H9 (cell line): ENCODE results near the gene HS6ST1. TPM values are rescaled to one million over a fixed set of nuclear protein-coding genes. Genes with fewer than 3 reads are reported as not detected.

Experiments
- DNase-seq: peaks from one replicate; pipeline ENCODE4 v3.0.0-alpha.2; 2017
- H2AFZ ChIP-seq: one replicate; pipeline ENCODE4 v1.6.1; 2013; ENCODE audit warnings: mild to moderate bottlenecking, low read length, control low read depth, moderate library complexity
- H2AK5ac ChIP-seq: 2 replicates; pipeline ENCODE4 v1.6.1; 2013; ENCODE audit warnings: low read length, control low read depth, mixed read lengths; ENCODE audit not compliant: insufficient read length
- H2BK120ac ChIP-seq: one replicate; pipeline ENCODE4 v1.6.1; 2013; ENCODE audit warnings: low read depth, mild to moderate bottlenecking, low read length, control low read depth, inconsistent platforms; ENCODE audit not compliant: poor library complexity, severe bottlenecking
- H2BK12ac ChIP-seq: 2 replicates; pipeline ENCODE4 v1.6.1; 2013; ENCODE audit warnings: low read length, control low read depth, mixed read lengths, low read depth; ENCODE audit not compliant: insufficient read length
- H2BK15ac ChIP-seq: 2 replicates; pipeline ENCODE4 v1.6.1; 2013; ENCODE audit warnings: low read depth, low read length, control low read depth
- H2BK20ac ChIP-seq: one replicate; pipeline ENCODE4 v1.6.1; 2013; ENCODE audit warnings: low read depth, mild to moderate bottlenecking, low read length, control low read depth, inconsistent platforms; ENCODE audit not compliant: poor library complexity, severe bottlenecking
- H2BK5ac ChIP-seq: 2 replicates; pipeline ENCODE4 v1.6.1; 2013; ENCODE audit warnings: low read length, control low read depth, mixed read lengths; ENCODE audit not compliant: insufficient read length
- H3K14ac ChIP-seq: 2 replicates; pipeline ENCODE4 v1.6.1; 2013; ENCODE audit warnings: low read length, control low read depth; ENCODE audit not compliant: insufficient read depth
- H3K18ac ChIP-seq: 2 replicates; pipeline ENCODE4 v1.6.1; 2013; ENCODE audit warnings: low read depth, mild to moderate bottlenecking, mixed read lengths, low read length, control low read depth; ENCODE audit not compliant: insufficient read length
- H3K23ac ChIP-seq: 2 replicates; pipeline ENCODE4 v1.6.1; 2013; ENCODE audit warnings: low read length, control low read depth, mixed read lengths, low read depth; ENCODE audit not compliant: insufficient read length
- H3K23me2 ChIP-seq: 2 replicates; pipeline ENCODE4 v1.6.1; 2013; ENCODE audit warnings: low read depth, mild to moderate bottlenecking, mixed read lengths, low read length, control low read depth; ENCODE audit not compliant: insufficient read length, poor library complexity, severe bottlenecking
- H3K27ac ChIP-seq: 2 replicates; pipeline ENCODE4 v1.5.1; 2013; ENCODE audit warnings: low read length, control low read depth, mixed read lengths, low read depth; ENCODE audit not compliant: insufficient read length
- H3K27me3 ChIP-seq: 2 replicates; pipeline ENCODE4 v1.6.1; 2013; ENCODE audit warnings: low read length, control low read depth, inconsistent platforms; ENCODE audit not compliant: insufficient read depth
- H3K4ac ChIP-seq: 2 replicates; pipeline ENCODE4 v1.6.1; 2013; ENCODE audit warnings: low read depth, mild to moderate bottlenecking, control low read depth, inconsistent platforms, low read length, moderate library complexity
- H3K4me1 ChIP-seq: 2 replicates; pipeline ENCODE4 v1.6.1; 2013; ENCODE audit warnings: low read length, control low read depth, inconsistent platforms; ENCODE audit not compliant: insufficient read depth
- H3K4me2 ChIP-seq: 2 replicates; pipeline ENCODE4 v1.6.1; 2013; ENCODE audit warnings: low read length, control low read depth, mixed read lengths; ENCODE audit not compliant: insufficient read length, insufficient read depth
- H3K56ac ChIP-seq: 2 replicates; pipeline ENCODE4 v1.6.1; 2013; ENCODE audit warnings: low read depth, mild to moderate bottlenecking, mixed read lengths, low read length, control low read depth; ENCODE audit not compliant: insufficient read length
- H3K79me1 ChIP-seq: 2 replicates; pipeline ENCODE4 v1.6.1; 2013; ENCODE audit warnings: low read depth, mild to moderate bottlenecking, moderate library complexity, low read length, control low read depth, inconsistent platforms; ENCODE audit not compliant: insufficient read depth, poor library complexity, severe bottlenecking
- H3K79me2 ChIP-seq: 2 replicates; pipeline ENCODE4 v1.6.1; 2013; ENCODE audit warnings: low read length, control low read depth, inconsistent platforms; ENCODE audit not compliant: insufficient read depth
- H3K9ac ChIP-seq: 2 replicates; pipeline ENCODE4 v1.6.1; 2013; ENCODE audit warnings: low read length, control low read depth, mixed read lengths; ENCODE audit not compliant: insufficient read length; ENCODE audit errors: extremely low read depth
- H3K9me3 ChIP-seq: one replicate; pipeline ENCODE4 v1.6.1; 2013; ENCODE audit warnings: low read depth, low read length, inconsistent platforms; ENCODE audit not compliant: control insufficient read depth
- H3T11ph ChIP-seq: one replicate; pipeline ENCODE4 v1.6.1; 2013; ENCODE audit warnings: mild to moderate bottlenecking, low read length, control low read depth, inconsistent platforms
- H4K20me1 ChIP-seq: one replicate; pipeline ENCODE4 v1.6.1; 2013; ENCODE audit not compliant: control insufficient read depth, insufficient read length, insufficient read depth
- H4K5ac ChIP-seq: 2 replicates; pipeline ENCODE4 v1.6.1; 2013; ENCODE audit warnings: low read depth, mild to moderate bottlenecking, mixed read lengths, low read length, control low read depth; ENCODE audit not compliant: insufficient read length
- H4K8ac ChIP-seq: replicated peaks from 2 replicates; pipeline ENCODE4 v1.6.1; 2013; ENCODE audit warnings: low read length, control low read depth, mixed read lengths, low read depth; ENCODE audit not compliant: insufficient read length
- H4K91ac ChIP-seq: 2 replicates; pipeline ENCODE4 v1.6.1; 2013; ENCODE audit warnings: low read depth, mild to moderate bottlenecking, moderate library complexity, mixed read lengths, low read length, control low read depth; ENCODE audit not compliant: insufficient read length
- H3K27ac Mint-ChIP-seq, 3 experiments: 2 replicates in 2 of 3; 3 replicates in 1 of 3; pipeline ENCODE4 v1.8.0; 2020 to 2021; ENCODE audit warnings: mixed read lengths in 3 of 3, mild to moderate bottlenecking in 1 of 3, moderate library complexity in 1 of 3
- H3K27me3 Mint-ChIP-seq: 2 replicates; pipeline ENCODE4 v1.8.0; 2021; ENCODE audit warnings: low read depth, mild to moderate bottlenecking, moderate library complexity, mixed read lengths
- H3K36me3 Mint-ChIP-seq, 3 experiments: 2 replicates in 2 of 3; 3 replicates in 1 of 3; pipeline ENCODE4 v1.8.0; 2020 to 2021; ENCODE audit warnings: low read depth in 3 of 3, mixed read lengths in 3 of 3; ENCODE audit not compliant: insufficient read depth in 1 of 3
- H3K4me1 Mint-ChIP-seq, 2 experiments: 2 replicates each; pipeline ENCODE4 v1.8.0; 2020; ENCODE audit warnings: mixed read lengths in 2 of 2
- H3K4me3 Mint-ChIP-seq, 2 experiments: 2 replicates in 1 of 2; 3 replicates in 1 of 2; pipeline ENCODE4 v1.8.0; 2020 to 2021; ENCODE audit warnings: mild to moderate bottlenecking in 2 of 2, mixed read lengths in 2 of 2, moderate library complexity in 1 of 2
- H3K9me3 Mint-ChIP-seq, 2 experiments: 2 replicates in 1 of 2; 3 replicates in 1 of 2; pipeline ENCODE4 v1.8.0; 2020; ENCODE audit warnings: mild to moderate bottlenecking in 2 of 2, mixed read lengths in 2 of 2, moderate library complexity in 1 of 2
- CTCF ChIP-seq: fragments of 200-600 bp; sonication (generic); conservative IDR thresholded peaks from 3 replicates; pipeline ENCODE4 v1.8.0; 2021; ENCODE audit warnings: antibody characterized with exemption, mild to moderate bottlenecking
- WGBS: extraction: QIAGEN DNeasy Blood & Tissue Kit; methylation state at CpG from one replicate; pipeline ENCODE4 v1.1.7; 2013; ENCODE audit warnings: missing lambda C conversion rate, low lambda C conversion rate, mixed read lengths; ENCODE audit not compliant: insufficient read length; ENCODE audit errors: extremely low coverage; 5-methylcytosine and 5-hydroxymethylcytosine counted together
- total RNA-seq: library from RNA; stranded (reverse); gene quantifications from 2 replicates; pipeline ENCODE4 v1.2.1, GENCODE V29; 2021

The HS6ST1 gene
- total RNA-seq, 1 experiment from 2014 or later = 60.2 TPM

DNA sequence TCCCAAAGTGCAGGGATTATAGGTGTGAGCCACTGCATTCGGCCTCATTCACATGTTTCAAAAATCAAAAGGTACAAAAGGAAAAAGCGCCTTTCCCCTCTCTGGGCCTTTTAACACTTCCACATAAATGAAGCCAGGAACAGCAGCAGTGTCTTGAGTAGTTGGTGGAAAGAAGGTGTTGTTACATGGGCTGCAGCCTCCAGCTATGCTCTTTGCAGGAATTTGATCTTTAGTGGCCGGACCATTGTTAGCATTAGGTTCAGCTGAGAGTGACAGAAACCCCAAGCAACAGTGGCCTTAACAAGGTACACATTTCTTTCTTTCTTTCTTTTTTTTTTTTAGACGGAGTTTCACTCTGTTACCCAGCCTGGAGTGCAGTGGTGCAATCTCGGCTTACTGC lies 59.1 kb downstream of the HS6ST1 start:
- Histone ChIP-seq H3K18ac (no peak overlapping the region), H2BK15ac (no peak overlapping the region), H4K8ac (no peak overlapping the region), H3K4me2 (no peak overlapping the region), H3K9ac (no peak overlapping the region), H2BK12ac (no peak overlapping the region), H3K4ac (no peak overlapping the region), H3K27me3 (no peaks in the 10 kb centered on the region), H3T11ph (no peak overlapping the region), H3K14ac (no peak overlapping the region), H3K9me3 (no peaks in the 10 kb centered on the region), H2AFZ (no peak overlapping the region), H3K4me1 (peaks cover 9% of the 10 kb centered on the region; the same call in 1 of the 2 replicates), H4K5ac (no peak overlapping the region), H3K79me2 (no peaks in the 10 kb centered on the region), H2BK120ac (no peak overlapping the region), H3K79me1 (no peaks in the 10 kb centered on the region), H3K23ac (no peak overlapping the region), H4K20me1 (no peaks in the 10 kb centered on the region), H4K91ac (no peak overlapping the region), H3K56ac (no peak overlapping the region), H2BK20ac (no peak overlapping the region), H2AK5ac (no peak overlapping the region), H2BK5ac (no peak overlapping the region), H3K23me2 (no peaks in the 10 kb centered on the region), H3K27ac (no peak overlapping the region)
- WGBS = no CpG with 5 or more reads among the region's 5 CpGs
- no peaks in the 10 kb centered on the region; a peak in 1 of 5 replicates for H3K9me3 Mint-ChIP-seq
- peaks cover 8% of the 10 kb centered on the region for H3K27me3 Mint-ChIP-seq
- H3K4me1 Mint-ChIP-seq = peaks cover 33 to 37% of the 10 kb centered on the region in 2 experiments
- peaks cover 0 to 2% (median 1%) of the 10 kb centered on the region in 3 experiments; a peak in 3 of 7 replicates for H3K36me3 Mint-ChIP-seq
- DNase-seq = no peak
- no peak overlapping the region for H3K27ac Mint-ChIP-seq
- TF ChIP-seq CTCF = no peak
- no peak overlapping the region for H3K4me3 Mint-ChIP-seq
